Nephron progenitor cell (in vitro differentiated cells): Measurements from ENCODE around the gene RIPOR1.

Experiments used
- DNase-seq: peaks from one replicate; pipeline ENCODE4 v3.0.0; 2021
- H3K27ac Mint-ChIP-seq: 2 replicates; pipeline ENCODE4 v1.8.0; 2021; ENCODE audit warnings: mild to moderate bottlenecking, moderate library complexity, mixed read lengths
- H3K27me3 Mint-ChIP-seq: 2 replicates; pipeline ENCODE4 v1.8.0; 2021; ENCODE audit warnings: mild to moderate bottlenecking, low read depth, mixed read lengths; ENCODE audit not compliant: poor library complexity
- H3K36me3 Mint-ChIP-seq: 2 replicates; pipeline ENCODE4 v1.8.0; 2021; ENCODE audit warnings: low read depth, mixed read lengths
- H3K4me1 Mint-ChIP-seq: 2 replicates; pipeline ENCODE4 v1.8.0; 2021; ENCODE audit warnings: mixed read lengths
- H3K4me3 Mint-ChIP-seq: 2 replicates; pipeline ENCODE4 v1.8.0; 2021; ENCODE audit warnings: mild to moderate bottlenecking, moderate library complexity, mixed read lengths
- H3K9me3 Mint-ChIP-seq: 2 replicates; pipeline ENCODE4 v1.8.0; 2021; ENCODE audit warnings: mild to moderate bottlenecking, moderate library complexity, mixed read lengths
- CTCF ChIP-seq: fragments of 200-600 bp; sonication (generic); IDR thresholded peaks from 2 replicates; pipeline ENCODE4 v1.5.0; 2021; ENCODE audit warnings: antibody characterized with exemption

The RIPOR1 gene

GRCh38 chr16:67561824-67562525, 33.3 kb downstream of the RIPOR1 start:
- Mint-ChIP-seq H3K4me3 (peak overlapping the region; percentile 85), H3K27ac (peak overlapping the region; percentile 93), H3K27me3 (no peaks in the 10 kb centered on the region), H3K36me3 (peaks cover 3% of the 10 kb centered on the region), H3K9me3 (no peaks in the 10 kb centered on the region), H3K4me1 (peaks cover 31% of the 10 kb centered on the region)
- peak; percentile 94 for DNase-seq
- TF ChIP-seq CTCF, result no peak

GRCh38 chr16:67562526-67562917, 33.9 kb downstream of the RIPOR1 start, which contains the start of gene CTCF:
Gene CTCF, plus strand, starts transcription at chr16:67562526. Its CDS starts 48,307 bp downstream, at chr16:67610833.
- peak within 1 kb of the TSS; percentile 93 for H3K27ac Mint-ChIP-seq
- no peaks in the 10 kb centered on the region for H3K27me3 Mint-ChIP-seq
- H3K36me3 Mint-ChIP-seq, result peaks cover 9% of the 10 kb centered on the region
- H3K4me1 Mint-ChIP-seq, result peaks cover 34% of the 10 kb centered on the region
- peak; percentile 82 for DNase-seq
- no peak for TF ChIP-seq CTCF
- no peaks in the 10 kb centered on the region for H3K9me3 Mint-ChIP-seq
- H3K4me3 Mint-ChIP-seq, result peak within 1 kb of the TSS; percentile 89

GRCh38 chr16:67562918-67563707, 34.5 kb downstream of the RIPOR1 start:
- TF ChIP-seq CTCF, result no peak
- Mint-ChIP-seq H3K27ac (peak overlapping the region; percentile 88), H3K27me3 (no peaks in the 10 kb centered on the region), H3K9me3 (no peaks in the 10 kb centered on the region), H3K4me1 (peaks cover 34% of the 10 kb centered on the region), H3K36me3 (peaks cover 9% of the 10 kb centered on the region), H3K4me3 (peak overlapping the region; percentile 89)
- peak; percentile 74 for DNase-seq

DNA sequence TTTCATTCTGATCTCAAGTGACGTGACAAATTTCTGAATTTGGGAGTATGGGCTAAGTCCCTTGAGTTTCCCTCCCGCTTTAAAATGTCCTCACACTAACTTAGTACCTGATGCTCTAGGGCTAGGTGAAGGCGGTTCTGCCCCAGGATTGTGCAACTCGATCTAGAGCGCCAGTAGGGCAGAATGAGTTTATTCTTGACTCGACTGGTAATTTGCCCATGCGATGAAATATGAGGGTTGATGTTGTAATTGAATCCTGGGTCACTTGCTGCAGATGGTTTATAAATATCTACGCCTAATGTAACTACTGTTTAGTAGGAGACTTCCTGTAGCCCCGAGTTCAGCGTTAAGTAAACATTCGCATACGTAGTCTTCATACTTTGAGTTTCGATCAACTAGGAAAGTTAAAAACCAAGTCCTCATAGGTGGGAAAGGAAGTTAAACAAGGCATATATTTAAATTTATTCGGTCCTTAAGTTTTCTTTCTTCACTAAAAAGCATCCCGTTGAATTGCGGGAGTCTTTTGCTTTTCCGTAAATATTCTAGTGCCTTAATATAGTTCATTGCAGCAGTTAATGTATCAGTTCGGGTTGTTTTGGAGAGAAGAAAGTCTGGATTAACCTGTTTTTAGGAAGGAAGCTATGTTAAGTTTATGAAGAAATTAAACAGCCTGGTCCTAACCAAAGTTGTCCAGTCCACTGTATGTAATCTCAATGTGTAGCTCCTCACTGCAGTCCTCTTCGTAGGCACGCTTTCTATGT, 35.3 kb downstream of the RIPOR1 start:
- Mint-ChIP-seq H3K4me3 (peak overlapping the region; percentile 89), H3K27me3 (no peaks in the 10 kb centered on the region), H3K4me1 (peaks cover 34% of the 10 kb centered on the region), H3K27ac (peak overlapping the region; percentile 88), H3K36me3 (peaks cover 9% of the 10 kb centered on the region), H3K9me3 (no peaks in the 10 kb centered on the region)
- DNase-seq, result no peak
- TF ChIP-seq CTCF, result no peak

GRCh38 chr16:67565470-67566100, 37.0 kb downstream of the RIPOR1 start:
- Mint-ChIP-seq H3K27me3 (no peaks in the 10 kb centered on the region), H3K27ac (no peak overlapping the region), H3K36me3 (peaks cover 11% of the 10 kb centered on the region), H3K4me3 (no peak overlapping the region), H3K9me3 (no peaks in the 10 kb centered on the region), H3K4me1 (peaks cover 29% of the 10 kb centered on the region)
- DNase-seq, result no peak
- TF ChIP-seq CTCF, result no peak
